ENCODE measurements around the gene GPS2. TPM values are rescaled to one million over a fixed set of nuclear protein-coding genes. Genes with fewer than 3 reads are reported as not detected.
A peak's percentile ranks its signal among the peaks of the same experiment; 100 is the strongest.

The GPS2 gene
- total and polyA plus RNA-seq, 2 donors (not counting 3 experiments of a cell fraction or from before 2014, with no cell fraction given) = 51.6 to 132 TPM

DNA sequence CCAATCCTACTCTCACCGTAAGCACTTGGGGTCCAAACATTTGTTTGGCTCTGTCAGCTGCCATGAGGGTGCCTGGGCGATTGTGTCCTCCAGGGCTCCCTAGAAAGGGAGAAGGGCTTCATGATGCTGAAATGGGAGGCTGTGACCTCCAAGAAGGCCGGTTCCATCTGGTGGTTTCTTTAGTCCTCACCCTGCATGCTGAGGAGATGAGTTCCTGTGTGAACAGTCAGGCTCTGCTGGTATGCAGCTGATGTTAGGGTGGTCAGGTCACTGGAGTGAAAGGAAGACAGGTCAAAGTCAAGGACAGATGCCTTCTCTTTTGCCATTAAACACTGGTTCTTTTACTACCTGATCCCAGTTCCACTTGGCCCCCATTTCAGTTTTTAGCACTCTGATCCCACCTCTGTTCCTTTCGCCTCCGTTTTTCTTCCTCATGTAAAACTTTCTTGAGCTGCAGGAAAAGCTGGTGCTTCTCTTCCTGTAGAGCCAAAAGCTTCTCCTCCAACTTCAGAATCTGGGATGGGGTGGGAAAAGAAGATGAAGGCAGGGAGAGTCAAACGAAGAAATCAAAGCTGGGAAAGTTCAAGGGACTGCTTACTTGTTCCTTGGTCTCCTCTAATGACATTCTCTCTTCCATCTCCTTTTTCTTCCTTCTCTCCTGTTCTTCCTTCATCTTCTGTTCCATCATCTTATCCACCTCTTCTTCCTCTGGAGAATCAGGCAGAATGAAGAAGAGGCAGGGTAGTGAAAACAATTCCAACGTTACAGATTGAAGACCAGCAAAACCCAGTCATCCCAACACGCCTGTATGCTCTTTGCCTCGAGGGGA, 1.1 kb downstream of the GPS2 start:
- dilution Hi-C loops (cut with MboI; ENCODE audit: extremely low pct_ligation_motif_present, low sequenced_read_pairs) (no loop called here), intact Hi-C loops (cut with micrococcal nuclease) (no loop called here)
- no peak for DNase-seq (ENCODE audit: low read depth, low spot score)
- Histone ChIP-seq H3K9me3 (replicated peaks; ENCODE audit: control insufficient read depth, insufficient read depth, low read length) (no peaks in the 10 kb centered on the region), H2AFZ (ENCODE audit: low read depth, low read length) (no peak overlapping the region), H3K4me3 (replicated peaks in 1 of 3; ENCODE audit: insufficient read depth in 1 of 3, low read depth in 1 of 3, low read length in 3 of 3) (peak overlapping the region in 2 of 3 experiments; percentile 64 to 87), H3K27ac (ENCODE audit: insufficient read depth, low read depth, low read length) (peak overlapping the region; percentile 65), H3K4me2 (ENCODE audit: insufficient read depth, low read length) (peak overlapping the region; percentile 60), H3K9me1 (replicated peaks; ENCODE audit: control insufficient read depth, extremely low read depth, insufficient read depth, low read length) (no peaks in the 10 kb centered on the region), H3K79me2 (ENCODE audit: control insufficient read depth, insufficient read depth, low read length) (peaks cover 32% of the 10 kb centered on the region), H3K27me3 (ENCODE audit: control insufficient read depth in 2 of 2, insufficient read depth in 2 of 2, low read length in 2 of 2) (no peaks in the 10 kb centered on the region), H4K20me1 (replicated peaks; ENCODE audit: control insufficient read depth, extremely low read depth, insufficient read depth, low read length) (peaks cover 4% of the 10 kb centered on the region), H3K4me1 (ENCODE audit: control insufficient read depth, extremely low read depth, insufficient read depth, low read length) (peaks cover 35% of the 10 kb centered on the region), H3K9ac (replicated peaks; ENCODE audit: extremely low read depth, insufficient read depth, low read length) (peak overlapping the region; percentile 49), H3K36me3 (ENCODE audit: control insufficient read depth in 2 of 2, extremely low read depth in 1 of 2, insufficient read depth in 2 of 2, low read length in 2 of 2) (peaks cover 33 to 51% of the 10 kb centered on the region in 2 experiments)
- BruUV-seq (replicated peaks) = TSS peak; percentile 48
- POLR2A ChIA-PET = interaction anchor here (1.0 kb wide), 1 partner anchor 15 kb away, joined by 3 read pairs; the partner anchor contains the start of gene NEURL4
- TF ChIP-seq, protein P1, sequence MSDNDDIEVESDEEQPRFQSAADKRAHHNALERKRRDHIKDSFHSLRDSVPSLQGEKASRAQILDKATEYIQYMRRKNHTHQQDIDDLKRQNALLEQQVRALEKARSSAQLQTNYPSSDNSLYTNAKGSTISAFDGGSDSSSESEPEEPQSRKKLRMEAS (IDR thresholded peaks at IDR 0.05; ENCODE audit: insufficient read depth, insufficient read length) = no peak
- TF ChIP-seq POLR2AphosphoS5 (IDR thresholded peaks at IDR 0.05; ENCODE audit: insufficient read depth, low read depth, low read length) (peak; percentile 40), POLR2A (IDR thresholded peaks at IDR 0.05; ENCODE audit: low read depth, low read length) (peak; percentile 30), MYC (IDR thresholded peaks at IDR 0.05; ENCODE audit: low read depth, low read length) (no peak)
- CTCF ChIA-PET = interaction anchor here (0.7 to 1.8 kb wide), 6 partner anchors 15 to 268 kb away, joined by 3 to 10 read pairs (median 4); partner anchors contain the start of genes NEURL4 and SLC2A4
- no peak for FAIRE-seq

DNA sequence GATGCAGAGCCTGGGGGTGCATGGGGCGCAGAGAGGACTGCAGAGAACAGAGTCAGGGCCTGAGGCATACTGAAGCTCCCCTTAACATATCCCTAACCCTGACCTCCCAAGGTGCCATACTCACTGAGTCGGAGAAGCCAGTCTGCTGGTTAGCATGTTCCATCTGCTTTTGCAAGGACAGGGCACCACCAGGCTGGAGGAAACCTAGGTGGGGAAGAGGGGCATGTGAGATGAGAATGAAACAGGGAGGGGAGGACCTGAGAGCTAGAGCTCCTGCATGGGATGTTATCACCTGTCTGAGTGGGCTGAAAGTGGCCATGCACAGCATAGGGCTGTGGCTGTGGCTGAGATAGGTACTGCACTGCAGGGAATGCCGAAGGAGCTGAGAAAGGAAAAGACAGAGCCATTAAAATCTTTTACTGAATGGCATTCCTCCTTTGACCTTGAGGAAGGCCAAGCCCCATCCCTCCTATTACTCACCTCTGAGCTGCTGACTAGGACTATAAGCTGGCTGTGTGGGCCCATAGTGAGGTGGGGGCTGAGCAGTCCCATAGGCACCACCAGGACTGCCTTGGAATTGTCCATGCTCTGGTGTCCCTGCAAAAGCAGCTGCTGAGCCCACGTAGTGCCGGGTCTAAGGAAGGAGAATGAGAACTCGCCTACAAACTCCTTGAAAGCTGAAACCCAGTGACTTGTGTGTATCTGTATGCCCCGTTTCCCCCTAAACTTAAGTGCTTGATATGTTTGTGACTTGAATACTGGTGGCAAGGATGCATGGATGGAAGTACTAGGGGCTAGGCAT, 1.9 kb downstream of the GPS2 start:
- no peak for DNase-seq (ENCODE audit: low read depth, low spot score)
- TF ChIP-seq, protein P2, sequence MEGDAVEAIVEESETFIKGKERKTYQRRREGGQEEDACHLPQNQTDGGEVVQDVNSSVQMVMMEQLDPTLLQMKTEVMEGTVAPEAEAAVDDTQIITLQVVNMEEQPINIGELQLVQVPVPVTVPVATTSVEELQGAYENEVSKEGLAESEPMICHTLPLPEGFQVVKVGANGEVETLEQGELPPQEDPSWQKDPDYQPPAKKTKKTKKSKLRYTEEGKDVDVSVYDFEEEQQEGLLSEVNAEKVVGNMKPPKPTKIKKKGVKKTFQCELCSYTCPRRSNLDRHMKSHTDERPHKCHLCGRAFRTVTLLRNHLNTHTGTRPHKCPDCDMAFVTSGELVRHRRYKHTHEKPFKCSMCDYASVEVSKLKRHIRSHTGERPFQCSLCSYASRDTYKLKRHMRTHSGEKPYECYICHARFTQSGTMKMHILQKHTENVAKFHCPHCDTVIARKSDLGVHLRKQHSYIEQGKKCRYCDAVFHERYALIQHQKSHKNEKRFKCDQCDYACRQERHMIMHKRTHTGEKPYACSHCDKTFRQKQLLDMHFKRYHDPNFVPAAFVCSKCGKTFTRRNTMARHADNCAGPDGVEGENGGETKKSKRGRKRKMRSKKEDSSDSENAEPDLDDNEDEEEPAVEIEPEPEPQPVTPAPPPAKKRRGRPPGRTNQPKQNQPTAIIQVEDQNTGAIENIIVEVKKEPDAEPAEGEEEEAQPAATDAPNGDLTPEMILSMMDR (IDR thresholded peaks at IDR 0.05; ENCODE audit: extremely low read depth in 1 of 2, insufficient read depth in 1 of 2, low read depth in 1 of 2, low read length in 2 of 2) = peak in 1 of 2 donors; percentile 7
- no peak for TF ChIP-seq JUN (IDR thresholded peaks at IDR 0.05; ENCODE audit: borderline replicate concordance, insufficient read depth, insufficient read length, low read depth)
- no peak for TF ChIP-seq GATA2 (IDR thresholded peaks at IDR 0.05; ENCODE audit: insufficient read depth, insufficient read length, low read depth, low read length)
- no peak for TF ChIP-seq EZH2 (IDR thresholded peaks at IDR 0.05; ENCODE audit: borderline replicate concordance, low read depth, low read length, severe bottlenecking)
- no peak for TF ChIP-seq MYC (IDR thresholded peaks at IDR 0.05; ENCODE audit: low read depth, low read length)
- peak; percentile 42 for TF ChIP-seq POLR2A (IDR thresholded peaks at IDR 0.05; ENCODE audit: low read depth, low read length)
- TF ChIP-seq, protein P1 (IDR thresholded peaks at IDR 0.05; ENCODE audit: insufficient read depth, insufficient read length) = no peak
- peak; percentile 62 for TF ChIP-seq POLR2AphosphoS5 (IDR thresholded peaks at IDR 0.05; ENCODE audit: insufficient read depth, low read depth, low read length)
- TF ChIP-seq FOS (IDR thresholded peaks at IDR 0.05; ENCODE audit: borderline replicate concordance, insufficient read depth, low read length) = no peak
- Histone ChIP-seq H3K27me3 (ENCODE audit: control insufficient read depth in 2 of 2, insufficient read depth in 2 of 2, low read length in 2 of 2) (no peaks in the 10 kb centered on the region), H3K4me1 (ENCODE audit: control insufficient read depth, extremely low read depth, insufficient read depth, low read length) (peaks cover 36% of the 10 kb centered on the region), H3K9ac (replicated peaks; ENCODE audit: extremely low read depth, insufficient read depth, low read length) (no peak overlapping the region), H3K36me3 (ENCODE audit: control insufficient read depth in 2 of 2, extremely low read depth in 1 of 2, insufficient read depth in 2 of 2, low read length in 2 of 2) (peaks cover 31 to 46% of the 10 kb centered on the region in 2 experiments), H2AFZ (ENCODE audit: low read depth, low read length) (no peak overlapping the region), H3K4me3 (replicated peaks in 1 of 3; ENCODE audit: insufficient read depth in 1 of 3, low read depth in 1 of 3, low read length in 3 of 3) (no peak overlapping the region), H3K9me1 (replicated peaks; ENCODE audit: control insufficient read depth, extremely low read depth, insufficient read depth, low read length) (no peaks in the 10 kb centered on the region), H3K4me2 (ENCODE audit: insufficient read depth, low read length) (peak overlapping the region; percentile 60), H3K79me2 (ENCODE audit: control insufficient read depth, insufficient read depth, low read length) (peaks cover 40% of the 10 kb centered on the region), H3K27ac (ENCODE audit: insufficient read depth, low read depth, low read length) (no peak overlapping the region), H3K9me3 (replicated peaks; ENCODE audit: control insufficient read depth, insufficient read depth, low read length) (no peaks in the 10 kb centered on the region), H4K20me1 (replicated peaks; ENCODE audit: control insufficient read depth, extremely low read depth, insufficient read depth, low read length) (peaks cover 4% of the 10 kb centered on the region)
- CTCF ChIA-PET = interaction anchor here (1.0 to 1.8 kb wide), 4 partner anchors 16 to 268 kb away, joined by 3 to 10 read pairs (median 6); partner anchors contain the start of genes NEURL4 and SLC2A4
- intact Hi-C loops (cut with micrococcal nuclease) (no loop called here), dilution Hi-C loops (cut with MboI; ENCODE audit: extremely low pct_ligation_motif_present, low sequenced_read_pairs) (no loop called here)
- FAIRE-seq = no peak
- POLR2A ChIA-PET = no interaction called here
- BruUV-seq (replicated peaks) = no TSS peak

Data from endothelial cell of umbilical vein (primary cell).